Measurements from ENCODE around the gene NQO1. TPM values are rescaled to one million over a fixed set of nuclear protein-coding genes. Genes with fewer than 3 reads are reported as not detected.

NQO1 gene
- total and polyA plus RNA-seq, 9 of the 15 experiments (the other 6 are each of a cell fraction or from before 2014, with no cell fraction given): 96.7 to 198 (median 122) TPM

GRCh38 chr16:69726313-69727060 lies at the start of gene NQO1 (continued):
- peak; percentile 56; the same call in 1 of the 2 replicates for TF ChIP-seq MTA1 (IDR thresholded peaks at IDR 0.05; ENCODE audit: borderline replicate concordance)
- TF ChIP-seq SRF (CRISPR knock-in tag; IDR thresholded peaks at IDR 0.05): peak in 1 of 2 experiments; percentile 24; a peak in 1 of 4 replicates
- no peak for TF ChIP-seq PBX2 (CRISPR knock-in tag; IDR thresholded peaks at IDR 0.05; ENCODE audit: low read depth)
- TF ChIP-seq PBX2 (tag; conservative IDR thresholded peaks at IDR 0.05; ENCODE audit: low read depth): 0 out of 2 replicates have a peak, but pooled peaks have one; percentile 25
- no peak for TF ChIP-seq WHSC1 (IDR thresholded peaks at IDR 0.05; ENCODE audit: low read length)
- TF ChIP-seq, protein P1, sequence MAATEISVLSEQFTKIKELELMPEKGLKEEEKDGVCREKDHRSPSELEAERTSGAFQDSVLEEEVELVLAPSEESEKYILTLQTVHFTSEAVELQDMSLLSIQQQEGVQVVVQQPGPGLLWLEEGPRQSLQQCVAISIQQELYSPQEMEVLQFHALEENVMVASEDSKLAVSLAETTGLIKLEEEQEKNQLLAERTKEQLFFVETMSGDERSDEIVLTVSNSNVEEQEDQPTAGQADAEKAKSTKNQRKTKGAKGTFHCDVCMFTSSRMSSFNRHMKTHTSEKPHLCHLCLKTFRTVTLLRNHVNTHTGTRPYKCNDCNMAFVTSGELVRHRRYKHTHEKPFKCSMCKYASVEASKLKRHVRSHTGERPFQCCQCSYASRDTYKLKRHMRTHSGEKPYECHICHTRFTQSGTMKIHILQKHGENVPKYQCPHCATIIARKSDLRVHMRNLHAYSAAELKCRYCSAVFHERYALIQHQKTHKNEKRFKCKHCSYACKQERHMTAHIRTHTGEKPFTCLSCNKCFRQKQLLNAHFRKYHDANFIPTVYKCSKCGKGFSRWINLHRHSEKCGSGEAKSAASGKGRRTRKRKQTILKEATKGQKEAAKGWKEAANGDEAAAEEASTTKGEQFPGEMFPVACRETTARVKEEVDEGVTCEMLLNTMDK (IDR thresholded peaks at IDR 0.05; ENCODE audit: borderline replicate concordance, insufficient read depth, low read depth, low read length, poor library complexity, severe bottlenecking): no peak

Measured in K562 (cell line).